KMS-11 (cell line): ENCODE measurements around the gene DLG2.

Experiments
- H2AFZ ChIP-seq: fragments of 200-600 bp; sonication (generic); 2 replicates; pipeline ENCODE4 v1.6.1; 2016; ENCODE audit warnings: antibody characterized with exemption, mixed run types, low read depth
- H3K27ac ChIP-seq: fragments of 200-600 bp; sonication (generic); 2 replicates; pipeline ENCODE4 v1.6.1; 2016; ENCODE audit warnings: mild to moderate bottlenecking, mixed run types
- H3K27me3 ChIP-seq: fragments of 200-600 bp; sonication (generic); 2 replicates; pipeline ENCODE4 v1.6.1; 2017; ENCODE audit warnings: mild to moderate bottlenecking, low read depth, mixed run types, moderate library complexity; ENCODE audit not compliant: insufficient read depth
- H3K36me3 ChIP-seq: fragments of 200-600 bp; sonication (generic); 2 replicates; pipeline ENCODE4 v1.6.1; 2017; ENCODE audit warnings: mild to moderate bottlenecking, mixed run types; ENCODE audit not compliant: insufficient read depth
- H3K4me1 ChIP-seq: fragments of 200-600 bp; sonication (generic); 2 replicates; pipeline ENCODE4 v1.6.1; 2016; ENCODE audit warnings: mild to moderate bottlenecking, low read depth, mixed run types; ENCODE audit not compliant: poor library complexity, severe bottlenecking
- H3K4me2 ChIP-seq: fragments of 200-600 bp; sonication (generic); 2 replicates; pipeline ENCODE4 v1.7.0; 2016; ENCODE audit warnings: mild to moderate bottlenecking, mixed run types
- H3K4me3 ChIP-seq: fragments of 200-600 bp; sonication (generic); IDR thresholded peaks from 2 replicates; pipeline ENCODE4 v1.6.1; 2017; ENCODE audit warnings: low read depth, low read length, mixed read lengths; ENCODE audit not compliant: insufficient read depth
- H3K79me2 ChIP-seq: fragments of 200-600 bp; sonication (generic); 2 replicates; pipeline ENCODE4 v1.6.1; 2016; ENCODE audit warnings: low read depth, mixed run types; ENCODE audit not compliant: insufficient read depth
- H3K9ac ChIP-seq: fragments of 200-600 bp; sonication (generic); 2 replicates; pipeline ENCODE4 v1.6.1; 2016; ENCODE audit warnings: mild to moderate bottlenecking, mixed run types
- H4K20me1 ChIP-seq: fragments of 200-600 bp; sonication (generic); 2 replicates; pipeline ENCODE4 v1.6.1; 2016; ENCODE audit warnings: mild to moderate bottlenecking, mixed run types; ENCODE audit not compliant: insufficient read depth
- CTCF ChIP-seq: fragments of 200-600 bp; sonication (generic); conservative IDR thresholded peaks from 2 replicates; pipeline ENCODE4 v1.6.1; 2017; ENCODE audit warnings: low read depth, mild to moderate bottlenecking, antibody characterized with exemption, low read length, moderate library complexity, mixed read lengths

DLG2 gene

GRCh38 chr11:83645561-83645960 is 1981.6 kb downstream of the DLG2 start:
- Histone ChIP-seq H3K4me1 (peaks cover 5% of the 10 kb centered on the region), H3K9ac (no peak overlapping the region), H3K27ac (no peak overlapping the region), H2AFZ (no peak overlapping the region), H3K4me2 (no peak overlapping the region), H3K27me3 (no peaks in the 10 kb centered on the region), H3K79me2 (no peaks in the 10 kb centered on the region), H3K4me3 (no peak overlapping the region), H3K36me3 (no peaks in the 10 kb centered on the region), H4K20me1 (no peaks in the 10 kb centered on the region)
- no peak for TF ChIP-seq CTCF

GRCh38 chr11:83643115-83643514 is 1984.0 kb downstream of the DLG2 start:
- no peaks in the 10 kb centered on the region for H4K20me1 ChIP-seq
- no peak overlapping the region for H3K4me3 ChIP-seq
- no peaks in the 10 kb centered on the region for H3K36me3 ChIP-seq
- H3K79me2 ChIP-seq: no peaks in the 10 kb centered on the region
- H3K27ac ChIP-seq: no peak overlapping the region
- peaks cover 5% of the 10 kb centered on the region for H3K4me1 ChIP-seq
- no peaks in the 10 kb centered on the region for H3K27me3 ChIP-seq
- TF ChIP-seq CTCF: no peak
- no peak overlapping the region for H3K4me2 ChIP-seq
- H3K9ac ChIP-seq: no peak overlapping the region
- no peak overlapping the region for H2AFZ ChIP-seq

GRCh38 chr11:83642500-83642899 is 1984.6 kb downstream of the DLG2 start:
- H2AFZ ChIP-seq: no peak overlapping the region
- H3K36me3 ChIP-seq: no peaks in the 10 kb centered on the region
- H3K79me2 ChIP-seq: no peaks in the 10 kb centered on the region
- H3K9ac ChIP-seq: no peak overlapping the region
- H4K20me1 ChIP-seq: no peaks in the 10 kb centered on the region
- no peaks in the 10 kb centered on the region for H3K27me3 ChIP-seq
- no peak overlapping the region for H3K27ac ChIP-seq
- peaks cover 5% of the 10 kb centered on the region for H3K4me1 ChIP-seq
- H3K4me3 ChIP-seq: no peak overlapping the region
- TF ChIP-seq CTCF: no peak
- no peak overlapping the region for H3K4me2 ChIP-seq

- Histone ChIP-seq H3K4me2 (no peak overlapping the region), H3K4me3 (no peak overlapping the region), H3K79me2 (no peaks in the 10 kb centered on the region), H3K27me3 (no peaks in the 10 kb centered on the region), H3K36me3 (no peaks in the 10 kb centered on the region), H3K27ac (no peak overlapping the region), H2AFZ (no peak overlapping the region), H3K9ac (no peak overlapping the region), H4K20me1 (no peaks in the 10 kb centered on the region), H3K4me1 (peaks cover 5% of the 10 kb centered on the region)
- no peak for TF ChIP-seq CTCF
Observed at GRCh38 chr11:83641511-83641910, 1985.6 kb downstream of the DLG2 start.
